ENCODE results near the gene GPR15LG. TPM values are rescaled to one million over a fixed set of nuclear protein-coding genes. Genes with fewer than 3 reads are reported as not detected.

The GPR15LG gene
- total and polyA plus RNA-seq, 2 experiments from 2014 or later = 0.45 to 2.6 TPM

DNA sequence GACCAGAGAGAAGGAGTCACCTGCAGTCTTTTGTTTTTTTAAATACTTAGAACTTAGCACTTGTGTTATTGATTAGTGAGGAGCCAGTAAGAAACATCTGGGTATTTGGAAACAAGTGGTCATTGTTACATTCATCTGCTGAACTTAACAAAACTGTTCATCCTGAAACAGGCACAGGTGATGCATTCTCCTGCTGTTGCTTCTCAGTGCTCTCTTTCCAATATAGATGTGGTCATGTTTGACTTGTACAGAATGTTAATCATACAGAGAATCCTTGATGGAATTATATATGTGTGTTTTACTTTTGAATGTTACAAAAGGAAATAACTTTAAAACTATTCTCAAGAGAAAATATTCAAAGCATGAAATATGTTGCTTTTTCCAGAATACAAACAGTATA lies 20.8 kb upstream of the GPR15LG start:
- H3K36me3 ChIP-seq (replicated peaks; ENCODE audit: insufficient read depth, low read depth) = no peaks in the 10 kb centered on the region
- H3K4me1 ChIP-seq (ENCODE audit: insufficient read depth) = no peaks in the 10 kb centered on the region
- peaks cover 8% of the 10 kb centered on the region for H4K20me1 ChIP-seq (ENCODE audit: insufficient read depth, poor library complexity, severe bottlenecking)
- no peak overlapping the region for H3K4me3 ChIP-seq
- no peaks in the 10 kb centered on the region for H3K9me3 ChIP-seq (ENCODE audit: low read depth)
- H2AFZ ChIP-seq = no peak overlapping the region
- H3K79me2 ChIP-seq = no peaks in the 10 kb centered on the region
- TF ChIP-seq EZH2 (IDR thresholded peaks at IDR 0.05; ENCODE audit: borderline replicate concordance) (no peak), EZH2phosphoT487 (IDR thresholded peaks at IDR 0.05; ENCODE audit: low read depth, severe bottlenecking, unreplicated experiment) (no peak)
- TF ChIP-seq, protein P1, sequence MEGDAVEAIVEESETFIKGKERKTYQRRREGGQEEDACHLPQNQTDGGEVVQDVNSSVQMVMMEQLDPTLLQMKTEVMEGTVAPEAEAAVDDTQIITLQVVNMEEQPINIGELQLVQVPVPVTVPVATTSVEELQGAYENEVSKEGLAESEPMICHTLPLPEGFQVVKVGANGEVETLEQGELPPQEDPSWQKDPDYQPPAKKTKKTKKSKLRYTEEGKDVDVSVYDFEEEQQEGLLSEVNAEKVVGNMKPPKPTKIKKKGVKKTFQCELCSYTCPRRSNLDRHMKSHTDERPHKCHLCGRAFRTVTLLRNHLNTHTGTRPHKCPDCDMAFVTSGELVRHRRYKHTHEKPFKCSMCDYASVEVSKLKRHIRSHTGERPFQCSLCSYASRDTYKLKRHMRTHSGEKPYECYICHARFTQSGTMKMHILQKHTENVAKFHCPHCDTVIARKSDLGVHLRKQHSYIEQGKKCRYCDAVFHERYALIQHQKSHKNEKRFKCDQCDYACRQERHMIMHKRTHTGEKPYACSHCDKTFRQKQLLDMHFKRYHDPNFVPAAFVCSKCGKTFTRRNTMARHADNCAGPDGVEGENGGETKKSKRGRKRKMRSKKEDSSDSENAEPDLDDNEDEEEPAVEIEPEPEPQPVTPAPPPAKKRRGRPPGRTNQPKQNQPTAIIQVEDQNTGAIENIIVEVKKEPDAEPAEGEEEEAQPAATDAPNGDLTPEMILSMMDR (IDR thresholded peaks at IDR 0.05; ENCODE audit: poor library complexity) = no peak
- no peaks in the 10 kb centered on the region for H3K9me2 ChIP-seq (replicated peaks; ENCODE audit: insufficient read depth)
- no peaks in the 10 kb centered on the region for H3K27me3 ChIP-seq
- no peak overlapping the region for H3K27ac ChIP-seq
- H3K4me2 ChIP-seq = no peak overlapping the region
- no peak for DNase-seq (ENCODE audit: low spot score)

DNA sequence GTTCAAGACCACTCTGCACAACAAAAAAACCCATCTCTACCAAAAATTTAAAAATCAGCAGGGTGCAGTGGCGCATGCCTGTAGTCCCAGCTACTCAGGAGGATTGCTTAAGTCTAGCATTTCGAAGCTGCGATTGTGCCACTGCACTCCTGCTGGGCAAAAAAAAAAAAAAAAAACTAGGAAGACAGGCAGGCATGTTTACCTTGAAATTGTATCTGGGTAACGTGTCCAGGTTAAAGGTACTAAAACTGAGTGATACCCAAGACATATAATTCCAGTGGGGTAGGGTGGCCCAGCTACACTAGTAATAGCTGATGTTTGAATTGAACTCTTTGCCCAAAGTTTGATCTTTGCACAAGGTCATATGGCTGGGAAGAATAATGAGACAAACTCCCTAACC lies 18.1 kb upstream of the GPR15LG start:
- no peaks in the 10 kb centered on the region for H3K4me1 ChIP-seq (ENCODE audit: insufficient read depth)
- H4K20me1 ChIP-seq (ENCODE audit: insufficient read depth, poor library complexity, severe bottlenecking) = no peaks in the 10 kb centered on the region
- H3K79me2 ChIP-seq = no peaks in the 10 kb centered on the region
- WGBS (ENCODE audit: low lambda C conversion rate, missing lambda C conversion rate) = 86% methylated on average over 4 of the region's 4 CpGs
- H3K27ac ChIP-seq = no peak overlapping the region
- H3K36me3 ChIP-seq (replicated peaks; ENCODE audit: insufficient read depth, low read depth) = no peaks in the 10 kb centered on the region
- no peaks in the 10 kb centered on the region for H3K9me2 ChIP-seq (replicated peaks; ENCODE audit: insufficient read depth)
- H3K4me3 ChIP-seq = no peak overlapping the region
- H2AFZ ChIP-seq = no peak overlapping the region
- no peak for TF ChIP-seq EZH2phosphoT487 (IDR thresholded peaks at IDR 0.05; ENCODE audit: low read depth, severe bottlenecking, unreplicated experiment)
- TF ChIP-seq, protein P1 (IDR thresholded peaks at IDR 0.05; ENCODE audit: poor library complexity) = no peak
- TF ChIP-seq EZH2 (IDR thresholded peaks at IDR 0.05; ENCODE audit: borderline replicate concordance) = no peak
- no peaks in the 10 kb centered on the region for H3K9me3 ChIP-seq (ENCODE audit: low read depth)
- H3K27me3 ChIP-seq = peaks cover 3% of the 10 kb centered on the region
- DNase-seq (ENCODE audit: low spot score) = no peak
- H3K4me2 ChIP-seq = no peak overlapping the region

DNA sequence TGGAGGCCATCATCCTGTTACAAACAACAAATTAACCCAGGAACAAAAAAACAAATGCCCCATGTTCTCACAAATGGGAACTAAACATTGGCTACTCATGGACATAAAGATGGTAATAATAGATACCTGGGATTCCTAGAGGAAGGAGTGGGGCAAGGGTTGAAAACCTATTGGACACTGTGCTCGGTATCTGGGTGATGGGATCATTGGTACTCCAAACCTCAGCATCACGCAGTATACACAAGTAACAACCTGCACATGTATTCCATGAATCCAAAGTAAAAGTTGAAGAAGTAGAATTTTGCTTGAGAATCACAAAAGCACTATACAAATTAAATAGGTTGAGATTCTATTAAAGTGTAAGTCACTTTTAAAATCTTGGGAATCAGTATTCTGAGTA lies 17.6 kb upstream of the GPR15LG start:
- no peak overlapping the region for H3K4me2 ChIP-seq
- no peak for DNase-seq (ENCODE audit: low spot score)
- no peaks in the 10 kb centered on the region for H3K9me3 ChIP-seq (ENCODE audit: low read depth)
- no peaks in the 10 kb centered on the region for H4K20me1 ChIP-seq (ENCODE audit: insufficient read depth, poor library complexity, severe bottlenecking)
- H2AFZ ChIP-seq = no peak overlapping the region
- peaks cover 3% of the 10 kb centered on the region for H3K27me3 ChIP-seq
- no peak overlapping the region for H3K27ac ChIP-seq
- no peaks in the 10 kb centered on the region for H3K36me3 ChIP-seq (replicated peaks; ENCODE audit: insufficient read depth, low read depth)
- H3K79me2 ChIP-seq = no peaks in the 10 kb centered on the region
- H3K9me2 ChIP-seq (replicated peaks; ENCODE audit: insufficient read depth) = no peaks in the 10 kb centered on the region
- TF ChIP-seq, protein P1 (IDR thresholded peaks at IDR 0.05; ENCODE audit: poor library complexity) = no peak
- TF ChIP-seq EZH2phosphoT487 (IDR thresholded peaks at IDR 0.05; ENCODE audit: low read depth, severe bottlenecking, unreplicated experiment) = no peak
- no peak for TF ChIP-seq EZH2 (IDR thresholded peaks at IDR 0.05; ENCODE audit: borderline replicate concordance)
- H3K4me1 ChIP-seq (ENCODE audit: insufficient read depth) = no peaks in the 10 kb centered on the region
- no peak overlapping the region for H3K4me3 ChIP-seq
- whole genome bisulfite sequencing (ENCODE audit: low lambda C conversion rate, missing lambda C conversion rate) = 94% methylated on average over 2 of the region's 2 CpGs

DNA sequence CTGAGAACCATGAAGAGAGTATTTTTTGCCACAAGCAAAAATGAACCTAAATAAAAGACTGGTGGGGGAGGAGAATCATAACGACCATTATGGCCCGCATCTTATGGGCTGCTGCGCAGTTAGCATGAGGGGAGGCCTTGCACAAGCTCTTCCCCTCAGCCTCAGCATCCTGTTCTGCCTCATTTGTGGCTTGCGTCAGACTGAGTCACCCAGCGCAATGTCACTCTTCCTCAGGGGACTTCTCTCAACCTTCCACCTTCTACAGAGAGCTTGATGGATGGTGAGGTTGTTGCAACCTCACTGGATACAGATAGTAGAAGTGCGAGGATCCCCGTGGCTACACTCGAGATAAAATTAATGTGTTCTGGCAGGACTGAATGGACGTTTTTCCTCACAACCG lies 16.8 kb upstream of the GPR15LG start:
- WGBS (ENCODE audit: low lambda C conversion rate, missing lambda C conversion rate) = 86% methylated on average over 10 of the region's 10 CpGs
- DNase-seq (ENCODE audit: low spot score) = no peak
- Histone ChIP-seq H3K4me3 (no peak overlapping the region), H3K79me2 (no peaks in the 10 kb centered on the region), H3K27ac (no peak overlapping the region), H3K27me3 (peaks cover 3% of the 10 kb centered on the region), H3K36me3 (replicated peaks; ENCODE audit: insufficient read depth, low read depth) (no peaks in the 10 kb centered on the region), H2AFZ (no peak overlapping the region), H3K9me3 (ENCODE audit: low read depth) (no peaks in the 10 kb centered on the region), H3K4me1 (ENCODE audit: insufficient read depth) (no peaks in the 10 kb centered on the region), H3K4me2 (no peak overlapping the region), H4K20me1 (ENCODE audit: insufficient read depth, poor library complexity, severe bottlenecking) (no peaks in the 10 kb centered on the region), H3K9me2 (replicated peaks; ENCODE audit: insufficient read depth) (no peaks in the 10 kb centered on the region)
- TF ChIP-seq, protein P1 (IDR thresholded peaks at IDR 0.05; ENCODE audit: poor library complexity) = no peak
- TF ChIP-seq EZH2 (IDR thresholded peaks at IDR 0.05; ENCODE audit: borderline replicate concordance) (no peak), EZH2phosphoT487 (IDR thresholded peaks at IDR 0.05; ENCODE audit: low read depth, severe bottlenecking, unreplicated experiment) (no peak)
